ENCODE results near the gene SNW1. TPM values are rescaled to one million over a fixed set of nuclear protein-coding genes. Genes with fewer than 3 reads are reported as not detected.

Gene SNW1
- total RNA-seq, 1 donor from 2014 or later, result 36.8 TPM

DNA sequence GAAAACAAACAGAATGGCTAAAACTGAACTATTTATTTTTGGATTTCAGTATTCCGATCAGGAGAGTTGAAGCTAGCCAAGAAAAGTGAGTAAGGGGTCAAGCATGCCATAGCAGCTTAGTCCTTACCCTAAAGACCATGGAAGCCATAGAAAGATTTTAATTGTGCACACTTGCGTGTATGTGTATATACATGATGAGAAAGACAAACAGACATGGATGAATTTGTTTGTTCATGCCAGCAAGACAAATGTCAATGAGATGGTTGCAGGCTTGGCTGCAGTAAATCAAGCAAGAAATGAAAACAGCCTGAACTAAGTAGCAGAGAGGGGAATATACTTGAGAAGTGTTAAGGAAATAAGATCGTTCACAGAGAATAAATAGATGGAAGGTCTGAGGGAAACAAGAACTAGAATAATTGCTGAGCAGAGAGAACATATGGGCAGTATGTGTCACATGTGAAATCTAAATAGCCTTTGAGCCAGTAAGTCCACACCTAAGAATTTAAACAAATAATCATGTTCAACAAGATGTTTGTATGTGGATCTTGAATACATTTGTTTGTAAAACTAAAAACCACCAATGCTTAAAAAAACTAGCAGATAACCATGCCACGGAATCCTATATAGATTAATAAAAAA, 14.8 kb downstream of the SNW1 start:
- H3K4me3 ChIP-seq, result no peak overlapping the region
- TF ChIP-seq POLR2A (IDR thresholded peaks at IDR 0.05) (no peak), POLR2AphosphoS5 (IDR thresholded peaks at IDR 0.05; ENCODE audit: insufficient read depth in 1 of 2, low read depth in 1 of 2) (no peak)
- TF ChIP-seq, protein P1, sequence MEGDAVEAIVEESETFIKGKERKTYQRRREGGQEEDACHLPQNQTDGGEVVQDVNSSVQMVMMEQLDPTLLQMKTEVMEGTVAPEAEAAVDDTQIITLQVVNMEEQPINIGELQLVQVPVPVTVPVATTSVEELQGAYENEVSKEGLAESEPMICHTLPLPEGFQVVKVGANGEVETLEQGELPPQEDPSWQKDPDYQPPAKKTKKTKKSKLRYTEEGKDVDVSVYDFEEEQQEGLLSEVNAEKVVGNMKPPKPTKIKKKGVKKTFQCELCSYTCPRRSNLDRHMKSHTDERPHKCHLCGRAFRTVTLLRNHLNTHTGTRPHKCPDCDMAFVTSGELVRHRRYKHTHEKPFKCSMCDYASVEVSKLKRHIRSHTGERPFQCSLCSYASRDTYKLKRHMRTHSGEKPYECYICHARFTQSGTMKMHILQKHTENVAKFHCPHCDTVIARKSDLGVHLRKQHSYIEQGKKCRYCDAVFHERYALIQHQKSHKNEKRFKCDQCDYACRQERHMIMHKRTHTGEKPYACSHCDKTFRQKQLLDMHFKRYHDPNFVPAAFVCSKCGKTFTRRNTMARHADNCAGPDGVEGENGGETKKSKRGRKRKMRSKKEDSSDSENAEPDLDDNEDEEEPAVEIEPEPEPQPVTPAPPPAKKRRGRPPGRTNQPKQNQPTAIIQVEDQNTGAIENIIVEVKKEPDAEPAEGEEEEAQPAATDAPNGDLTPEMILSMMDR (IDR thresholded peaks at IDR 0.05), result no peak
- H3K27ac ChIP-seq, result no peak overlapping the region
- no peak for DNase-seq (ENCODE audit: extremely low spot score in 2 of 2)
- peaks cover 0 to 33% of the 10 kb centered on the region in 2 donors for H3K36me3 ChIP-seq
- H3K27me3 ChIP-seq, result no peaks in the 10 kb centered on the region
- no peaks in the 10 kb centered on the region for H3K9me3 ChIP-seq
- no peaks in the 10 kb centered on the region for H3K4me1 ChIP-seq
- intact Hi-C loops (cut with DNase I), result no loop called here

DNA sequence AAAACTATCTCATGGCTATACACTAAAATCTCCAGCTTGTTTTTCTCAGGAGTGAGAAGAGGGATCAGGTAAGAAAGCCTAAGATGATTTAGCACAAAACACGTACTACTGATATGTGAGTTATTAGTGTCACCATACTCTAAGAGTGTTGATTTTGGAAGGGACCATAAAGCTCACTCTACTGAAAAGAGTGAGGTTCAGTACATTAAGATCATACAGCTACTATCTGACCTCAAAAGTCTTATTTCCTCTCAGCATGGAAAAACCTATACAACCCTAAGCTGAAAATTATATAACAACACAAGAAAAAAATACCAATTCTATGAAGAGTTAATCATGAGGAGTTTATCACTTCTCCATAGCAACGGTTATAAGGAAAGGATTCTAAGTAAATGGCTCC, 19.5 kb downstream of the SNW1 start:
- intact Hi-C loops (cut with DNase I), result no loop called here
- H3K27me3 ChIP-seq, result no peaks in the 10 kb centered on the region
- peaks cover 7% of the 10 kb centered on the region for H3K4me1 ChIP-seq

DNA sequence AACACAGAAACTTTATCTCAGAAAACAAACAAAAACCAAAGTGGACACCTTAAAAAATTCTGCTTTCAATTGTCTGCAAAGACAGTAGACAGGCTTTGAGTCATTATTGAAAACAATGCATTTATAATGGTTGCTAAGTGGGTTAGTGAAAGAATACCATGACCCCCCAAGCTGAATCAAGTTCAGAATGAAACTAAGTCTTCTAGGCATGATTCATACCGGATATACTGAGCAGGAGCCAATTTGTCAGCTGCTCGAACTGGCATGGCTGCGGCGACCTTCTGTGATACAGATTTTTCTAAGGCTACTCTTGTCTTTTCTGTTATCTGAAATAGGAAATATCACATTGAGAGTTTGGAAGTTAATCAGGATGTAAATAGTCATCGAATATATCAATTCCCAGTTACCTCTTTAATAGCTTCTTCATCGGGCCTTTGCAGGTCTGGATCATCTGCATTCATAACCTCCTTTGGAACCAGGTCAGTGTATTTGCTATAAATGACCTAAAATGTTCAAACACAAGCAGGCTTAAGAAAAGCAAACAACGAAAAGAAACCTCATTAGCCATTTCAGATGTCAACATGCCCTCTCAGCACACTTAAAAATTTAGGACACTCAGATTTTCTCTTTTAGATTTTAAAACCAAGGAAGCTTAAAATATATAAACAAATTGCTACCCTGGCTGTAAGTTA, 22.3 kb downstream of the SNW1 start:
- no peaks in the 10 kb centered on the region for H3K27me3 ChIP-seq
- TF ChIP-seq POLR2AphosphoS5 (IDR thresholded peaks at IDR 0.05; ENCODE audit: insufficient read depth in 1 of 2, low read depth in 1 of 2) (no peak), POLR2A (IDR thresholded peaks at IDR 0.05) (no peak)
- TF ChIP-seq, protein P1 (IDR thresholded peaks at IDR 0.05), result no peak
- H3K27ac ChIP-seq, result no peak overlapping the region
- no peaks in the 10 kb centered on the region for H3K9me3 ChIP-seq
- peaks cover 7% of the 10 kb centered on the region for H3K4me1 ChIP-seq
- H3K36me3 ChIP-seq, result peaks cover 0 to 44% of the 10 kb centered on the region in 2 donors
- no peak for DNase-seq (ENCODE audit: extremely low spot score in 2 of 2)
- intact Hi-C loops (cut with DNase I), result no loop called here
- no peak overlapping the region for H3K4me3 ChIP-seq

More for the DNA sequence above, 19.5 kb downstream of the SNW1 start:
- Histone ChIP-seq H3K4me3 (no peak overlapping the region), H3K27ac (no peak overlapping the region), H3K36me3 (peaks cover 0 to 17% of the 10 kb centered on the region in 2 donors), H3K9me3 (no peaks in the 10 kb centered on the region)
- no peak for DNase-seq (ENCODE audit: extremely low spot score in 2 of 2)
- TF ChIP-seq POLR2A (IDR thresholded peaks at IDR 0.05) (no peak), POLR2AphosphoS5 (IDR thresholded peaks at IDR 0.05; ENCODE audit: insufficient read depth in 1 of 2, low read depth in 1 of 2) (no peak)
- TF ChIP-seq, protein P1 (IDR thresholded peaks at IDR 0.05), result no peak

DNA sequence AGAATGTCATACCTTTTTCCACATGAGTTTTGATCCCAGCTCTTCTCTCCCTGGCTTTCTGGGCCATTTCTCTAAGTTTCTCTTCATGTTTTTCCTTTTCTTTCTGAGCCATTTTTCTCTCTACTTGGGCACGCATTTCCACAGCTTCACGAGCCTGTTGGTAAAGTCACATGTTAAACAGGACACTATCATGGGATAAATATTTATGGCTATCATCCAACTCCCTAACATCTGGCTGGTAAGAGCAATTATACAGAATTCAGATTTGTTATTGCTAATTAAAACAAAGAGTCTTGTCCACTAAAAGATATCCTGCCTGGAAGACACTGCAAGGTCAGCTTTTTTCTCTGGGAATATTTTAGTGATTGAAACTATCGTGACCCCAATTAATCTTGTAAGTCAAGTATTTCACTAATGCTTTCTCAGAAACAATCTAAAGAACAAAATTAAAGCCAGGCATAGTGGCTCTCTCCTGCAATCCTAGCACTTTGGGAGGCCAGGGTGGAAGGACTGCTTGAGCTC, 29.9 kb downstream of the SNW1 start:
- Histone ChIP-seq H3K36me3 (peaks cover 0 to 95% of the 10 kb centered on the region in 2 donors), H3K4me3 (no peak overlapping the region), H3K4me1 (peaks cover 6% of the 10 kb centered on the region), H3K27me3 (no peaks in the 10 kb centered on the region), H3K27ac (no peak overlapping the region), H3K9me3 (no peaks in the 10 kb centered on the region)
- intact Hi-C loops (cut with DNase I), result no loop called here
- DNase-seq (ENCODE audit: extremely low spot score in 2 of 2), result no peak
- TF ChIP-seq, protein P1 (IDR thresholded peaks at IDR 0.05), result no peak
- no peak for TF ChIP-seq POLR2AphosphoS5 (IDR thresholded peaks at IDR 0.05; ENCODE audit: insufficient read depth in 1 of 2, low read depth in 1 of 2)
- TF ChIP-seq POLR2A (IDR thresholded peaks at IDR 0.05), result no peak

DNA sequence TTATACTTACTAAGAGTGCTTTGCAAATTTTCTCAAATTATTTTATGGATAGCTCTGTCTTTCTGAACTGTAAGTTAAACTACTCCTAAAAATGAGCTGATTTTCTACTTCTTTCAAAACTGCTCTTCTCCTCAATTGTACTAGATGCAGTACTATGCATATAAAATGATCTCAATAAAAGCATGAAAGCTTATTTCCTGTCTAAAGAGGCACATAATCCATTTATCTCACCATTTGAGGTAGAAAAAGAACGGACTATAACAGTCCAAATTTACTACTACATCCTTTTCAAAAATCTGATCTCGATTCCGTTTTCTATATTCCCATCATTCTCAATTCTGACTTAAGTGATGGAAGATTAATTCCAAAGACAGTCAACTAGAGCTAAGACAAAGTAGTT, 38.7 kb downstream of the SNW1 start:
- intact Hi-C loops (cut with DNase I), result no loop called here
- no peak for DNase-seq (ENCODE audit: extremely low spot score in 2 of 2)
- H3K36me3 ChIP-seq, result peaks cover 0 to 76% of the 10 kb centered on the region in 2 donors
- H3K9me3 ChIP-seq, result no peaks in the 10 kb centered on the region
- TF ChIP-seq POLR2A (IDR thresholded peaks at IDR 0.05) (no peak), POLR2AphosphoS5 (IDR thresholded peaks at IDR 0.05; ENCODE audit: insufficient read depth in 1 of 2, low read depth in 1 of 2) (no peak)
- TF ChIP-seq, protein P1 (IDR thresholded peaks at IDR 0.05), result no peak
- no peaks in the 10 kb centered on the region for H3K27me3 ChIP-seq
- no peak overlapping the region for H3K4me3 ChIP-seq
- H3K27ac ChIP-seq, result no peak overlapping the region
- H3K4me1 ChIP-seq, result no peaks in the 10 kb centered on the region
